ENCODE measurements around the gene PIK3R3. TPM values are rescaled to one million over a fixed set of nuclear protein-coding genes. Genes with fewer than 3 reads are reported as not detected.

Gene PIK3R3
- total RNA-seq, 1 experiment from 2014 or later, result 36.3 TPM

GRCh38 chr1:46077644-46078043 lies 54.8 kb downstream of the PIK3R3 start:
- BruUV-seq (replicated peaks), result no TSS peak
- Histone ChIP-seq H3K36me3 (ENCODE audit: control insufficient read depth, insufficient read depth, low read length) (peaks cover 7% of the 10 kb centered on the region; the same call in 1 of the 2 replicates), H3K27ac (ENCODE audit: low read length) (no peak overlapping the region), H3K4me1 (ENCODE audit: control insufficient read depth, insufficient read depth, low read length) (no peaks in the 10 kb centered on the region), H3K27me3 (ENCODE audit: control insufficient read depth, insufficient read depth, low read length) (no peaks in the 10 kb centered on the region), H3K9me3 (ENCODE audit: control insufficient read depth, insufficient read depth, low read depth, low read length) (no peaks in the 10 kb centered on the region), H3K4me3 (ENCODE audit: low read depth in 2 of 2, low read length in 2 of 2) (no peak overlapping the region)
- intact Hi-C loops (cut with micrococcal nuclease; ENCODE audit: unreplicated experiment), result no loop called here
- in situ Hi-C loops (cut with HindIII; ENCODE audit: low pct_unique_long_range_greater_than_20kb, low sequenced_read_pairs), result no loop called here
- DNase-seq (ENCODE audit: low read depth, low spot score) (no peak), ATAC-seq (no peak)
- ChIA-PET POLR2A (interaction anchor here (0.6 kb wide), 1 partner anchor 51 kb away, joined by 3 read pairs; no protein-coding TSS in a partner anchor), CTCF (no interaction called here)
- no peak for TF ChIP-seq TCF7L2 (IDR thresholded peaks at IDR 0.05; ENCODE audit: low read depth, low read length)
- no peak for TF ChIP-seq REST (IDR thresholded peaks at IDR 0.05; ENCODE audit: insufficient read depth in 1 of 2, low read depth in 2 of 2, low read length in 1 of 2)
- no peak for TF ChIP-seq CTCF (IDR thresholded peaks at IDR 0.05)
- no peak for TF ChIP-seq SIN3A (IDR thresholded peaks at IDR 0.05; ENCODE audit: borderline replicate concordance, insufficient read depth, low read depth, low read length)
- TF ChIP-seq POLR2AphosphoS5 (IDR thresholded peaks at IDR 0.05; ENCODE audit: low read depth, low read length), result no peak

- no peak for ATAC-seq
- in situ Hi-C loops (cut with HindIII; ENCODE audit: low pct_unique_long_range_greater_than_20kb, low sequenced_read_pairs) (no loop called here), intact Hi-C loops (cut with micrococcal nuclease; ENCODE audit: unreplicated experiment) (no loop called here)
- H3K27ac ChIP-seq (ENCODE audit: low read length), result no peak overlapping the region
- H3K27me3 ChIP-seq (ENCODE audit: control insufficient read depth, insufficient read depth, low read length), result no peaks in the 10 kb centered on the region
- no peaks in the 10 kb centered on the region for H3K4me1 ChIP-seq (ENCODE audit: control insufficient read depth, insufficient read depth, low read length)
- ChIA-PET POLR2A (no interaction called here), CTCF (no interaction called here)
- TF ChIP-seq CTCF (IDR thresholded peaks at IDR 0.05) (no peak), SIN3A (IDR thresholded peaks at IDR 0.05; ENCODE audit: borderline replicate concordance, insufficient read depth, low read depth, low read length) (no peak), POLR2AphosphoS5 (IDR thresholded peaks at IDR 0.05; ENCODE audit: low read depth, low read length) (no peak), TCF7L2 (IDR thresholded peaks at IDR 0.05; ENCODE audit: low read depth, low read length) (no peak), REST (IDR thresholded peaks at IDR 0.05; ENCODE audit: insufficient read depth in 1 of 2, low read depth in 2 of 2, low read length in 1 of 2) (no peak)
- no peaks in the 10 kb centered on the region for H3K9me3 ChIP-seq (ENCODE audit: control insufficient read depth, insufficient read depth, low read depth, low read length)
- H3K4me3 ChIP-seq (ENCODE audit: low read depth in 2 of 2, low read length in 2 of 2), result no peak overlapping the region
- BruUV-seq (replicated peaks), result no TSS peak
- no peak for DNase-seq (ENCODE audit: low read depth, low spot score)
- peaks cover 7% of the 10 kb centered on the region; the same call in 1 of the 2 replicates for H3K36me3 ChIP-seq (ENCODE audit: control insufficient read depth, insufficient read depth, low read length)
Observed at GRCh38 chr1:46076343-46076742, 56.1 kb downstream of the PIK3R3 start.

Data from Panc1 (cell line).